ENCODE results near the gene SETDB2. TPM values are rescaled to one million over a fixed set of nuclear protein-coding genes. Genes with fewer than 3 reads are reported as not detected.
A peak's percentile ranks its signal among the peaks of the same experiment; 100 is the strongest.

Gene SETDB2
- total and polyA plus RNA-seq, 2 of the 13 experiments (the other 11 are each of a cell fraction or from before 2014, with no cell fraction given), result 8.1 to 8.7 TPM

DNA sequence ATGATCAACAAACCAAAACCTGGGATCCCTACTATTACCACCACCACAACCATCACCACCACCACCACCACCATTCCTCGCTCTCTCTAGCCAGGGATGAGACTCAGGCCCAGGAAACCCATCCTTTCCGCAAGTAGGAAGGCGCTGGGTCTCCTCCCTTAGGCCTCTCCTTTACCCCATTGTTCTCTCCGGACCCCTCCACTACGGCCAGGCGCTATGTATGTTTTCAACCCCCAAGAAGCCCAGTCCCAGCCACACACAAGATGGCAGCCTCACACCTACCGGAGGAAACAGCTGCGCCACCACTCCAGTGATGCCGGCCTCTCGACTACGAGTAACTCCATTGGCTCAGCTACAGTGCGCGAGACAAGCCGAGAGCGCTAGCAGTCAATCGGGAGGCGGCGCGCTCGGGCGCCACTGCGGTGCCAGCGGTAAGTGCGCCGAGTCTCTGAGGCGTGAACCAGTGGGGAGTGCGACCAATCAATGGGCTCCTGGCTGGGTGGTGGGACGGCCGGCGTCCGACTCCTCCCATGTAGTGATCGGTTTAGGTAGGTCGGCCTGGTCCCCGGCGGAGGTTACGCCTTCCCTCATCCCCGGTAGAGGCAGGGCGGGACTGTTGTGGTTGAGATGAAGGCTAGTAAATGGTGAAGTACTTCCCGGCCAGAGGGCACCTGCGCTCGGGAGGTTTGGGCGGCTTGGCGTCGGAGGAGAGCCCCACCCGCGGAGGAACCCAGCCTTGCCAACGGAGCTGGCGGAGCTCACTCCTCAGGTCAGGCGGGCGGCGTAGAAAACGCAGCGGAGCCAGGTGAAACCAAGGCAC lies at the start of gene SETDB2, which contains the start of gene CAB39L (continued):
- TF ChIP-seq, protein P1, sequence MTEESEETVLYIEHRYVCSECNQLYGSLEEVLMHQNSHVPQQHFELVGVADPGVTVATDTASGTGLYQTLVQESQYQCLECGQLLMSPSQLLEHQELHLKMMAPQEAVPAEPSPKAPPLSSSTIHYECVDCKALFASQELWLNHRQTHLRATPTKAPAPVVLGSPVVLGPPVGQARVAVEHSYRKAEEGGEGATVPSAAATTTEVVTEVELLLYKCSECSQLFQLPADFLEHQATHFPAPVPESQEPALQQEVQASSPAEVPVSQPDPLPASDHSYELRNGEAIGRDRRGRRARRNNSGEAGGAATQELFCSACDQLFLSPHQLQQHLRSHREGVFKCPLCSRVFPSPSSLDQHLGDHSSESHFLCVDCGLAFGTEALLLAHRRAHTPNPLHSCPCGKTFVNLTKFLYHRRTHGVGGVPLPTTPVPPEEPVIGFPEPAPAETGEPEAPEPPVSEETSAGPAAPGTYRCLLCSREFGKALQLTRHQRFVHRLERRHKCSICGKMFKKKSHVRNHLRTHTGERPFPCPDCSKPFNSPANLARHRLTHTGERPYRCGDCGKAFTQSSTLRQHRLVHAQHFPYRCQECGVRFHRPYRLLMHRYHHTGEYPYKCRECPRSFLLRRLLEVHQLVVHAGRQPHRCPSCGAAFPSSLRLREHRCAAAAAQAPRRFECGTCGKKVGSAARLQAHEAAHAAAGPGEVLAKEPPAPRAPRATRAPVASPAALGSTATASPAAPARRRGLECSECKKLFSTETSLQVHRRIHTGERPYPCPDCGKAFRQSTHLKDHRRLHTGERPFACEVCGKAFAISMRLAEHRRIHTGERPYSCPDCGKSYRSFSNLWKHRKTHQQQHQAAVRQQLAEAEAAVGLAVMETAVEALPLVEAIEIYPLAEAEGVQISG (CRISPR knock-in tag; IDR thresholded peaks at IDR 0.05), result peak; percentile 86
- TF ChIP-seq HCFC1 (IDR thresholded peaks at IDR 0.05; ENCODE audit: low read depth, low read length) (peak; percentile 78), TEAD3 (CRISPR knock-in tag; optimal IDR thresholded peaks at IDR 0.05; ENCODE audit: borderline replicate concordance) (peak; percentile 30), ZC3H4 (CRISPR knock-in tag; IDR thresholded peaks at IDR 0.05; ENCODE audit: borderline replicate concordance) (no peak), TMF1 (CRISPR knock-in tag; IDR thresholded peaks at IDR 0.05; ENCODE audit: low read depth) (no peak), REPIN1 (CRISPR knock-in tag; IDR thresholded peaks at IDR 0.05; ENCODE audit: borderline replicate concordance, low read depth) (peak; percentile 71), ZNF563 (CRISPR knock-in tag; IDR thresholded peaks at IDR 0.05) (peak; percentile 28; the same call in 1 of the 2 replicates), HDAC2 (CRISPR knock-in tag; IDR thresholded peaks at IDR 0.05) (peak; percentile 62; the same call in 1 of the 2 replicates), ARNTL (CRISPR knock-in tag; IDR thresholded peaks at IDR 0.05) (peak; percentile 53; the same call in 1 of the 2 replicates), SNAPC2 (CRISPR knock-in tag; IDR thresholded peaks at IDR 0.05) (no peak), SP1 (IDR thresholded peaks at IDR 0.05) (no peak), SP1 (CRISPR knock-in tag; IDR thresholded peaks at IDR 0.05) (peak; percentile 73)
- TF ChIP-seq, protein P2, sequence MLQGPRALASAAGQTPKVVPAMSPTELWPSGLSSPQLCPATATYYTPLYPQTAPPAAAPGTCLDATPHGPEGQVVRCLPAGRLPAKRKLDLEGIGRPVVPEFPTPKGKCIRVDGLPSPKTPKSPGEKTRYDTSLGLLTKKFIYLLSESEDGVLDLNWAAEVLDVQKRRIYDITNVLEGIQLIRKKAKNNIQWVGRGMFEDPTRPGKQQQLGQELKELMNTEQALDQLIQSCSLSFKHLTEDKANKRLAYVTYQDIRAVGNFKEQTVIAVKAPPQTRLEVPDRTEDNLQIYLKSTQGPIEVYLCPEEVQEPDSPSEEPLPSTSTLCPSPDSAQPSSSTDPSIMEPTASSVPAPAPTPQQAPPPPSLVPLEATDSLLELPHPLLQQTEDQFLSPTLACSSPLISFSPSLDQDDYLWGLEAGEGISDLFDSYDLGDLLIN (CRISPR knock-in tag; IDR thresholded peaks at IDR 0.05; ENCODE audit: borderline replicate concordance), result 0 out of 2 replicates have a peak, but pooled peaks have one; percentile 17
- TF ChIP-seq, protein P3, sequence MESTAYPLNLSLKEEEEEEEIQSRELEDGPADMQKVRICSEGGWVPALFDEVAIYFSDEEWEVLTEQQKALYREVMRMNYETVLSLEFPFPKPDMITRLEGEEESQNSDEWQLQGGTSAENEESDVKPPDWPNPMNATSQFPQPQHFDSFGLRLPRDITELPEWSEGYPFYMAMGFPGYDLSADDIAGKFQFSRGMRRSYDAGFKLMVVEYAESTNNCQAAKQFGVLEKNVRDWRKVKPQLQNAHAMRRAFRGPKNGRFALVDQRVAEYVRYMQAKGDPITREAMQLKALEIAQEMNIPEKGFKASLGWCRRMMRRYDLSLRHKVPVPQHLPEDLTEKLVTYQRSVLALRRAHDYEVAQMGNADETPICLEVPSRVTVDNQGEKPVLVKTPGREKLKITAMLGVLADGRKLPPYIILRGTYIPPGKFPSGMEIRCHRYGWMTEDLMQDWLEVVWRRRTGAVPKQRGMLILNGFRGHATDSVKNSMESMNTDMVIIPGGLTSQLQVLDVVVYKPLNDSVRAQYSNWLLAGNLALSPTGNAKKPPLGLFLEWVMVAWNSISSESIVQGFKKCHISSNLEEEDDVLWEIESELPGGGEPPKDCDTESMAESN (CRISPR knock-in tag; conservative IDR thresholded peaks at IDR 0.05), result peak; percentile 46; the same call in 1 of the 2 replicates
- TF ChIP-seq, protein P4, sequence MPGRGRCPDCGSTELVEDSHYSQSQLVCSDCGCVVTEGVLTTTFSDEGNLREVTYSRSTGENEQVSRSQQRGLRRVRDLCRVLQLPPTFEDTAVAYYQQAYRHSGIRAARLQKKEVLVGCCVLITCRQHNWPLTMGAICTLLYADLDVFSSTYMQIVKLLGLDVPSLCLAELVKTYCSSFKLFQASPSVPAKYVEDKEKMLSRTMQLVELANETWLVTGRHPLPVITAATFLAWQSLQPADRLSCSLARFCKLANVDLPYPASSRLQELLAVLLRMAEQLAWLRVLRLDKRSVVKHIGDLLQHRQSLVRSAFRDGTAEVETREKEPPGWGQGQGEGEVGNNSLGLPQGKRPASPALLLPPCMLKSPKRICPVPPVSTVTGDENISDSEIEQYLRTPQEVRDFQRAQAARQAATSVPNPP (CRISPR knock-in tag; IDR thresholded peaks at IDR 0.05), result no peak
- TF ChIP-seq, protein P5, sequence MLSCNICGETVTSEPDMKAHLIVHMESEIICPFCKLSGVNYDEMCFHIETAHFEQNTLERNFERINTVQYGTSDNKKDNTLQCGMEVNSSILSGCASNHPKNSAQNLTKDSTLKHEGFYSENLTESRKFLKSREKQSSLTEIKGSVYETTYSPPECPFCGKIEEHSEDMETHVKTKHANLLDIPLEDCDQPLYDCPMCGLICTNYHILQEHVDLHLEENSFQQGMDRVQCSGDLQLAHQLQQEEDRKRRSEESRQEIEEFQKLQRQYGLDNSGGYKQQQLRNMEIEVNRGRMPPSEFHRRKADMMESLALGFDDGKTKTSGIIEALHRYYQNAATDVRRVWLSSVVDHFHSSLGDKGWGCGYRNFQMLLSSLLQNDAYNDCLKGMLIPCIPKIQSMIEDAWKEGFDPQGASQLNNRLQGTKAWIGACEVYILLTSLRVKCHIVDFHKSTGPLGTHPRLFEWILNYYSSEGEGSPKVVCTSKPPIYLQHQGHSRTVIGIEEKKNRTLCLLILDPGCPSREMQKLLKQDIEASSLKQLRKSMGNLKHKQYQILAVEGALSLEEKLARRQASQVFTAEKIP (CRISPR knock-in tag; IDR thresholded peaks at IDR 0.05; ENCODE audit: borderline replicate concordance), result no peak
- TF ChIP-seq, protein P6, sequence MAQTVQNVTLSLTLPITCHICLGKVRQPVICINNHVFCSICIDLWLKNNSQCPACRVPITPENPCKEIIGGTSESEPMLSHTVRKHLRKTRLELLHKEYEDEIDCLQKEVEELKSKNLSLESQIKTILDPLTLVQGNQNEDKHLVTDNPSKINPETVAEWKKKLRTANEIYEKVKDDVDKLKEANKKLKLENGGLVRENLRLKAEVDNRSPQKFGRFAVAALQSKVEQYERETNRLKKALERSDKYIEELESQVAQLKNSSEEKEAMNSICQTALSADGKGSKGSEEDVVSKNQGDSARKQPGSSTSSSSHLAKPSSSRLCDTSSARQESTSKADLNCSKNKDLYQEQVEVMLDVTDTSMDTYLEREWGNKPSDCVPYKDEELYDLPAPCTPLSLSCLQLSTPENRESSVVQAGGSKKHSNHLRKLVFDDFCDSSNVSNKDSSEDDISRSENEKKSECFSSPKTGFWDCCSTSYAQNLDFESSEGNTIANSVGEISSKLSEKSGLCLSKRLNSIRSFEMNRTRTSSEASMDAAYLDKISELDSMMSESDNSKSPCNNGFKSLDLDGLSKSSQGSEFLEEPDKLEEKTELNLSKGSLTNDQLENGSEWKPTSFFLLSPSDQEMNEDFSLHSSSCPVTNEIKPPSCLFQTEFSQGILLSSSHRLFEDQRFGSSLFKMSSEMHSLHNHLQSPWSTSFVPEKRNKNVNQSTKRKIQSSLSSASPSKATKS (CRISPR knock-in tag; IDR thresholded peaks at IDR 0.05), result no peak
